ENCODE data around the gene STXBP6.

The STXBP6 gene

DNA sequence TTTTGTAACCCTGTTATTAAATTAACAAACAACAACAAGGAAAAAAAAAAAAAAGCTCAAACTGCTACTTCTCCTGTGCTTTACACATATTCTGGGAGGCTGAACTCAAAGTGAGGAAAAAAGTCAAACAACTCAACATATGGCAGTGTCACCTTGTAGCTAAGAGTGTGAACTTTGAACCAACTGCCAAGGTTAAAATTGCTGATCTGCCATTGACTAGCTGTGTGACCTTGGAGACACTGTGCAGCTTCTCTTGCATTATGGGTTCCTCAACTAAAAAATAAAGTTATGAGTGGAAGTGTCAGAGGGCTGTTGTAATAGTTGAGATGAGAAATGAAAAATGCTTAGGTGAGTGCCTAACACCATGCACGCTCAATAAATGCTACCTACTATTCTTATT is 34.2 kb downstream of the STXBP6 start:
- 100% methylated on average over 1 of the region's 1 CpG for WGBS
- H4K8ac ChIP-seq (ENCODE audit: low read length), result no peak overlapping the region
- H4K91ac ChIP-seq (ENCODE audit: low read length), result no peak overlapping the region
- no peak overlapping the region for H2BK120ac ChIP-seq (ENCODE audit: low read depth, low read length)
- H3K27ac ChIP-seq (ENCODE audit: low read length, poor library complexity, severe bottlenecking), result no peak overlapping the region
- no peaks in the 10 kb centered on the region for H3K27me3 ChIP-seq (ENCODE audit: control insufficient read depth in 1 of 2, insufficient read depth in 1 of 2, low read length in 2 of 2)
- no peaks in the 10 kb centered on the region for H3K36me3 ChIP-seq (ENCODE audit: control insufficient read depth in 1 of 2, insufficient read depth in 2 of 2, low read depth in 1 of 2, low read length in 2 of 2)
- H3K4me2 ChIP-seq (ENCODE audit: low read length, poor library complexity, severe bottlenecking), result no peak overlapping the region
- no peak overlapping the region for H2AK5ac ChIP-seq (ENCODE audit: low read length, severe bottlenecking)
- H3K79me1 ChIP-seq (replicated peaks; ENCODE audit: low read length, poor library complexity, severe bottlenecking), result no peaks in the 10 kb centered on the region
- no peak overlapping the region for H2BK15ac ChIP-seq (ENCODE audit: low read depth, poor library complexity, severe bottlenecking)
- no peak overlapping the region for H3K18ac ChIP-seq (ENCODE audit: low read depth in 1 of 2, low read length in 2 of 2)
- no peaks in the 10 kb centered on the region for H3K9me3 ChIP-seq (ENCODE audit: control insufficient read depth, low read length)
- no peak overlapping the region for H2AFZ ChIP-seq (ENCODE audit: low read depth, low read length)
- H3K4me3 ChIP-seq (ENCODE audit: insufficient read depth in 1 of 2, low read depth in 1 of 2, low read length in 2 of 2), result no peak overlapping the region
- H2BK12ac ChIP-seq (ENCODE audit: low read length in 2 of 2), result no peak overlapping the region
- H3K9ac ChIP-seq (ENCODE audit: low read length), result no peak overlapping the region
- H2BK5ac ChIP-seq (ENCODE audit: low read depth, low read length, poor library complexity, severe bottlenecking), result no peak overlapping the region
- H3K4me1 ChIP-seq (ENCODE audit: control insufficient read depth, insufficient read depth, low read depth, low read length), result no peaks in the 10 kb centered on the region
- H3K23ac ChIP-seq (ENCODE audit: low read length in 2 of 2), result no peak overlapping the region
- no peak overlapping the region for H3K14ac ChIP-seq (ENCODE audit: low read length in 2 of 2)
- no peak overlapping the region for H3K4ac ChIP-seq (ENCODE audit: low read depth in 1 of 2, low read length in 2 of 2)
- no peak for DNase-seq

DNA sequence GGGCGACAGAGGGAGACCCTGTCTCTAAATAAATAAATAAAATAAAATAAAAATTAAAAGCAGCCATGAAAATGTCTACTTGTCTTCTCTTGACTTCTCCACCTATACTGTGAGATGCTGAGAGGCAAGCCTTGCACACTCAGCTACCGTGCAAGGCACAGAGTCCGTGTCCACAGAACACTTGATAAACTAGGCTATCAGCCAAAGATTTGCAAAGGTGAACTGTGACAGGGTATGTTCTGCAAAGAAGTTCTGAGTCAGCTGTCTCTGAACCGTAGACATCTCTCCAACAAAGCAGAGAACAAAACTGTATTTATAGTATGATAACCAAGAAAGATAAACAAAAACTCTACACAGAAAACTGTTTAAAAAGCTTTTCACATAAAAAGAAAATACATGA is 35.5 kb downstream of the STXBP6 start:
- no peak overlapping the region for H2BK12ac ChIP-seq (ENCODE audit: low read length in 2 of 2)
- no peak for DNase-seq
- H2BK15ac ChIP-seq (ENCODE audit: low read depth, poor library complexity, severe bottlenecking), result no peak overlapping the region
- no peak overlapping the region for H2BK5ac ChIP-seq (ENCODE audit: low read depth, low read length, poor library complexity, severe bottlenecking)
- H3K4me1 ChIP-seq (ENCODE audit: control insufficient read depth, insufficient read depth, low read depth, low read length), result no peaks in the 10 kb centered on the region
- H3K18ac ChIP-seq (ENCODE audit: low read depth in 1 of 2, low read length in 2 of 2), result no peak overlapping the region
- no peak overlapping the region for H2AK5ac ChIP-seq (ENCODE audit: low read length, severe bottlenecking)
- no peak overlapping the region for H4K91ac ChIP-seq (ENCODE audit: low read length)
- H3K4me2 ChIP-seq (ENCODE audit: low read length, poor library complexity, severe bottlenecking), result no peak overlapping the region
- no peaks in the 10 kb centered on the region for H3K36me3 ChIP-seq (ENCODE audit: control insufficient read depth in 1 of 2, insufficient read depth in 2 of 2, low read depth in 1 of 2, low read length in 2 of 2)
- H2BK120ac ChIP-seq (ENCODE audit: low read depth, low read length), result no peak overlapping the region
- no peaks in the 10 kb centered on the region for H3K9me3 ChIP-seq (ENCODE audit: control insufficient read depth, low read length)
- H3K9ac ChIP-seq (ENCODE audit: low read length), result no peak overlapping the region
- 94% methylated on average over 2 of the region's 4 CpGs for WGBS
- no peak overlapping the region for H3K4me3 ChIP-seq (ENCODE audit: insufficient read depth in 1 of 2, low read depth in 1 of 2, low read length in 2 of 2)
- H3K27me3 ChIP-seq (ENCODE audit: control insufficient read depth in 1 of 2, insufficient read depth in 1 of 2, low read length in 2 of 2), result no peaks in the 10 kb centered on the region
- H4K8ac ChIP-seq (ENCODE audit: low read length), result no peak overlapping the region
- no peak overlapping the region for H3K23ac ChIP-seq (ENCODE audit: low read length in 2 of 2)
- no peak overlapping the region for H3K14ac ChIP-seq (ENCODE audit: low read length in 2 of 2)
- no peak overlapping the region for H3K4ac ChIP-seq (ENCODE audit: low read depth in 1 of 2, low read length in 2 of 2)
- no peak overlapping the region for H3K27ac ChIP-seq (ENCODE audit: low read length, poor library complexity, severe bottlenecking)
- H2AFZ ChIP-seq (ENCODE audit: low read depth, low read length), result no peak overlapping the region
- no peaks in the 10 kb centered on the region for H3K79me1 ChIP-seq (replicated peaks; ENCODE audit: low read length, poor library complexity, severe bottlenecking)

DNA sequence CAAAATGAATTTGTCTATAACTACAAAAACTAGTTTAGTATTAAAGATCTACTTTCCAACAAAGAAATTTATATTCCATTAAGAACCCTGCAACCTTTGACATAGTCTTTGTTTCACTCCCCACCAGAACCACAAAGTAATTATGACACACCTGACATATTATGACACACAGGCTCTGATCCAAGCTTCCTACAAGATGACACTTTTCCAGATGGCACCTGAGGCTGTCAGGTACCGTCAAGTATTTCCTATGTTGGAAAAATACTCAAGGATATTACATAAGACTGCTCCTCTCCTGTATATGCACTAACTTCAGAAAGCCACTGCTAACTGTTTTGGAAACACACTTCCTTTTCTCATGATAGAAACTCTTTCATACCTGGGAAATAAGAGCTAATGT is 38.9 kb downstream of the STXBP6 start:
- H4K8ac ChIP-seq (ENCODE audit: low read length), result no peak overlapping the region

DNA sequence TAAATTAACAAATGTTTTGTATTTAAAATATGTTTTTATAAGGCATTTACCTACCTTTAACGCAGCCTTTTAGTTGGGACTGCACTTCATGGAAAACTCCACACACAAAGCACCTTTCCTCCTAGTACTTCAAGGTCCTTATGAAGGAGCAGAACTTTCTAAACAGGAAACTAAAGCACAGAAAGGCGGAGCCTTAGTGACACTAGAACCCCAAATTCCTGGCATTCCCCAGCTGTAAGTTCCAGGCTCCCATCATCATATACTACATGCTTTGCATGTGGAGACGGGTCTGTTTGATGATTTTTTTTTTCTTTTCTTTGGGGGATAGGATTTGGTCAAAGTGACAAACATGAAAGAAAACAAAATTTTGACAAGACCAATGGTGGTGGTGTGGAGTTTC is 39.5 kb downstream of the STXBP6 start:
- no peak overlapping the region for H4K8ac ChIP-seq (ENCODE audit: low read length)
- no peak overlapping the region for H2BK120ac ChIP-seq (ENCODE audit: low read depth, low read length)
- no peak overlapping the region for H3K9ac ChIP-seq (ENCODE audit: low read length)
- no peak overlapping the region for H2BK15ac ChIP-seq (ENCODE audit: low read depth, poor library complexity, severe bottlenecking)
- DNase-seq, result no peak
- 77% methylated on average over 3 of the region's 3 CpGs for WGBS
- no peak overlapping the region for H2AK5ac ChIP-seq (ENCODE audit: low read length, severe bottlenecking)
- H3K4me3 ChIP-seq (ENCODE audit: insufficient read depth in 1 of 2, low read depth in 1 of 2, low read length in 2 of 2), result no peak overlapping the region
- no peak overlapping the region for H3K4ac ChIP-seq (ENCODE audit: low read depth in 1 of 2, low read length in 2 of 2)
- no peaks in the 10 kb centered on the region for H3K79me1 ChIP-seq (replicated peaks; ENCODE audit: low read length, poor library complexity, severe bottlenecking)
- H3K27ac ChIP-seq (ENCODE audit: low read length, poor library complexity, severe bottlenecking), result no peak overlapping the region
- no peaks in the 10 kb centered on the region for H3K36me3 ChIP-seq (ENCODE audit: control insufficient read depth in 1 of 2, insufficient read depth in 2 of 2, low read depth in 1 of 2, low read length in 2 of 2)
- H3K18ac ChIP-seq (ENCODE audit: low read depth in 1 of 2, low read length in 2 of 2), result no peak overlapping the region
- H3K23ac ChIP-seq (ENCODE audit: low read length in 2 of 2), result no peak overlapping the region
- H3K9me3 ChIP-seq (ENCODE audit: control insufficient read depth, low read length), result no peaks in the 10 kb centered on the region
- H2AFZ ChIP-seq (ENCODE audit: low read depth, low read length), result no peak overlapping the region
- no peaks in the 10 kb centered on the region for H3K4me1 ChIP-seq (ENCODE audit: control insufficient read depth, insufficient read depth, low read depth, low read length)
- no peak overlapping the region for H4K91ac ChIP-seq (ENCODE audit: low read length)
- no peak overlapping the region for H2BK12ac ChIP-seq (ENCODE audit: low read length in 2 of 2)
- H2BK5ac ChIP-seq (ENCODE audit: low read depth, low read length, poor library complexity, severe bottlenecking), result no peak overlapping the region
- no peaks in the 10 kb centered on the region for H3K27me3 ChIP-seq (ENCODE audit: control insufficient read depth in 1 of 2, insufficient read depth in 1 of 2, low read length in 2 of 2)
- H3K14ac ChIP-seq (ENCODE audit: low read length in 2 of 2), result no peak overlapping the region
- no peak overlapping the region for H3K4me2 ChIP-seq (ENCODE audit: low read length, poor library complexity, severe bottlenecking)

More for the DNA sequence above, 38.9 kb downstream of the STXBP6 start:
- Histone ChIP-seq H3K18ac (ENCODE audit: low read depth in 1 of 2, low read length in 2 of 2) (no peak overlapping the region), H3K79me1 (replicated peaks; ENCODE audit: low read length, poor library complexity, severe bottlenecking) (no peaks in the 10 kb centered on the region), H3K4me2 (ENCODE audit: low read length, poor library complexity, severe bottlenecking) (no peak overlapping the region), H3K9ac (ENCODE audit: low read length) (no peak overlapping the region), H3K36me3 (ENCODE audit: control insufficient read depth in 1 of 2, insufficient read depth in 2 of 2, low read depth in 1 of 2, low read length in 2 of 2) (no peaks in the 10 kb centered on the region), H3K27me3 (ENCODE audit: control insufficient read depth in 1 of 2, insufficient read depth in 1 of 2, low read length in 2 of 2) (no peaks in the 10 kb centered on the region), H2BK12ac (ENCODE audit: low read length in 2 of 2) (no peak overlapping the region), H4K91ac (ENCODE audit: low read length) (no peak overlapping the region), H3K23ac (ENCODE audit: low read length in 2 of 2) (no peak overlapping the region), H2AK5ac (ENCODE audit: low read length, severe bottlenecking) (no peak overlapping the region), H2BK15ac (ENCODE audit: low read depth, poor library complexity, severe bottlenecking) (no peak overlapping the region), H3K9me3 (ENCODE audit: control insufficient read depth, low read length) (no peaks in the 10 kb centered on the region), H3K14ac (ENCODE audit: low read length in 2 of 2) (no peak overlapping the region), H2AFZ (ENCODE audit: low read depth, low read length) (no peak overlapping the region), H3K4me3 (ENCODE audit: insufficient read depth in 1 of 2, low read depth in 1 of 2, low read length in 2 of 2) (no peak overlapping the region), H2BK5ac (ENCODE audit: low read depth, low read length, poor library complexity, severe bottlenecking) (no peak overlapping the region), H3K27ac (ENCODE audit: low read length, poor library complexity, severe bottlenecking) (no peak overlapping the region), H3K4ac (ENCODE audit: low read depth in 1 of 2, low read length in 2 of 2) (no peak overlapping the region), H3K4me1 (ENCODE audit: control insufficient read depth, insufficient read depth, low read depth, low read length) (no peaks in the 10 kb centered on the region), H2BK120ac (ENCODE audit: low read depth, low read length) (no peak overlapping the region)
- DNase-seq, result no peak
- 56% methylated on average over 1 of the region's 1 CpG for WGBS
